Testis (tissue), 2 donors: ENCODE results near the gene SIAH1.

Experiments used
- POLR2A ChIP-seq: fragments of 450-650 bp; IDR thresholded peaks from one replicate; pipeline ENCODE4 v1.6.1; 2017; ENCODE audit warnings: antibody characterized with exemption, mild to moderate bottlenecking, moderate library complexity
- TF ChIP-seq, protein P1 (sequence below), 3 experiments: fragments of 450-650 bp in 2 of 3; fragments of 200-600 bp in 1 of 3; sonication (generic) in 1 of 3; IDR thresholded peaks; one replicate each; pipeline ENCODE4 v1.5.1; 2016 to 2019; ENCODE audit warnings: antibody characterized with exemption in 3 of 3, mild to moderate bottlenecking in 2 of 3, moderate library complexity in 1 of 3

DNA sequence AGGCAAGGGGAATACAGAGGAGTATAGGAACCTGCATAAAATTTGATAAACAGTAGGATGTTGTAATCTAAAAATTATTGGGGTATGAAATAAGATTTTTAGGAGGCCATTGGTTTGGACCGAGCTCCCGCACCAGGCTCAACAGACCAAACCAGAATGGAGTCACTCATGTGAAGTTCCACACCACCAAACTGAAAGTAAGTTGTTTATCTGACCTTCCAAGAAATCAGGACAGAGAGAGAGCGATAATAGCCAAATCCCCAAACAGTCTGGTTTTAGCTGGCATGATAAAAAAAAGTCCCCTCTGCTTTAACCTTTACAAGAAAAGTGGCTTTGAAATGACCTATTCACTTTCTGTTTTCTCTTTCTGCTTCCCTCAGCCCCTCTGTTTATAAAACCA, 45.7 kb upstream of the SIAH1 start:
- TF ChIP-seq, protein P1, sequence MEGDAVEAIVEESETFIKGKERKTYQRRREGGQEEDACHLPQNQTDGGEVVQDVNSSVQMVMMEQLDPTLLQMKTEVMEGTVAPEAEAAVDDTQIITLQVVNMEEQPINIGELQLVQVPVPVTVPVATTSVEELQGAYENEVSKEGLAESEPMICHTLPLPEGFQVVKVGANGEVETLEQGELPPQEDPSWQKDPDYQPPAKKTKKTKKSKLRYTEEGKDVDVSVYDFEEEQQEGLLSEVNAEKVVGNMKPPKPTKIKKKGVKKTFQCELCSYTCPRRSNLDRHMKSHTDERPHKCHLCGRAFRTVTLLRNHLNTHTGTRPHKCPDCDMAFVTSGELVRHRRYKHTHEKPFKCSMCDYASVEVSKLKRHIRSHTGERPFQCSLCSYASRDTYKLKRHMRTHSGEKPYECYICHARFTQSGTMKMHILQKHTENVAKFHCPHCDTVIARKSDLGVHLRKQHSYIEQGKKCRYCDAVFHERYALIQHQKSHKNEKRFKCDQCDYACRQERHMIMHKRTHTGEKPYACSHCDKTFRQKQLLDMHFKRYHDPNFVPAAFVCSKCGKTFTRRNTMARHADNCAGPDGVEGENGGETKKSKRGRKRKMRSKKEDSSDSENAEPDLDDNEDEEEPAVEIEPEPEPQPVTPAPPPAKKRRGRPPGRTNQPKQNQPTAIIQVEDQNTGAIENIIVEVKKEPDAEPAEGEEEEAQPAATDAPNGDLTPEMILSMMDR (IDR thresholded peaks at IDR 0.05), result no peak
- TF ChIP-seq POLR2A, result no peak
